ENCODE results near the gene CTSC.
"Not testable (repeated sequence)": the region's sequence is repeated elsewhere in the genome, so short reads cannot be mapped to it uniquely, and the experiment has no call there.

The CTSC gene

DNA sequence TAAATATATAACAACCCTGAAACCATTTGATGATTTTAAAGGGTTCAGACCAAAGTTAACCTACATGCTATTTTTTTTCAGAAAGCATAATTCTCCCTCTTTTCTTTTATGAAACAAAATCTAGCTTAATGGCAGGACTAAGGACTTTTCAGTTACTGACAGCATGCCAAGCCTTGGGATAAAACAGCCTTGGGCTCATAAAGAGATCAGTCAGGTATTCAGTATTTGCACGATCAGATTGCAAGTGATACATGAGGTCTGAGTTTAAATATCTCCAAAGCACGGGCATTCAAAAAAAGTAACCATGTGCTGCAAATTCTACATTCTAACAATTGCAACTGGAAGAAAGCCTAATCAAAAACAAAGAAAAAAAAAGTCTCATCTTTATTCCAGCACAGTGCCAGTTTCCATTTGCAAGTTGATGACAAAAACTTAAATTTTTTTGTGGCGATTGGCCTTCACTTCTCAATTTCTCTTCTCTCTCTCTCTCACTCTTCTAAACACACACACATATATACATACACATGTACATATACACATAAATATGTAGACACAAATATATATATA is 60.1 kb downstream of the CTSC start:
- DNase-seq = no peak

DNA sequence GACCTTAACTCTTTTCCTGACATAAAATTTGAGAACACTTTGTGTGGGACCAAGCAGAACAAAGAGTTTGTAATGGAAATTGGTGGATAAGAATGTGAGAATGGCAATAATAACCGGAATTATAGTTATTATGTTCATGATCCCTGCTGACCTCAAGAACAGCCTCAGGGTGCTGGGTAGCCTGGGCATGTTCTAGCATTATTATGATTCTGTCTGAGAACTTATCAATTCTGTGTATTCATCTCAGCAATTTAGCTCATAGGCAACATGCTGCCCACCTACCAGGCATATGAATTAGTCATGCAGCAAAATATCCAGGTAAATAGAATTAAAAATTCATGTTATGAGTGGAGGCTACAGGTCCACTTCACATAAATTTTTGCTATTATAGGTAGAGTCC is 61.9 kb downstream of the CTSC start:
- no peak for DNase-seq

DNA sequence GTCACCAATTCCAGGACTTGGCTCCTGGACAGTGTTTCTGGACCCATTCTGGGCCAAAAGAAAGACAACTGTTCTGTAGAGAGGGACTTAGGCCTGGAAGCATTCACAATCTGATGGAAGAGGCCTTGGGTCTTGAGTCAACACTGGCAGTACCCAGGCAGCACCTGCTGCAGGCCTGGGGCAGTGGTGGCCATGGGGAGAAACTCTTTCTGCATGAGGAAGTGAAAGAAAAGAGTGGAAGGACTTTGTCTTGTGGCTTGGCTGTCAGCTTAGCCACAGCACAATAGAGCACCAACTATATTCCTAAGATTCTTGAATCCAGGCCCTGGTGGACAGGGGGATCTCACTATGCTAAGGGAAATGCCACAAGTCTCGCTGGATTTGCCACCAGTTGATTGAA is 70.6 kb downstream of the CTSC start:
- DNase-seq = no peak

DNA sequence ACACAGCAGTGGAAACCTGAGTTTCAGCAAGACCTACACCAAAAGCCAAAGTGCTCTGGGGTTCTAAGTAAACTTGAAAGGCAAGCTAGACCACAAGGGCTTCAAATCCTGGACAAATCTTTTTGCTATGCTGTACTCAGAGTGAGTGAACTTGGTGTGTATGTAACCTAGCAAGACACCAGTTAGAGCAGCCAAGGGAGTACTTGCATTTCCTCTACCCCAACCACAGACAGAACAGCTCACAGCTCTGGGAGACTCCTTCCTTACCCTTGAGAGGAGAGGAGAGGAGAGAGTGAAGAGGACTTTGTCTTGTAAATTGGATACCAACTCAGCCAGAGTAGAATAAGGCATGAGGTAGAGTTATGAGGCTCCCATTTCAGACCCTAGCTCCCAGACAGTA is 71.4 kb downstream of the CTSC start:
- DNase-seq = no peak

DNA sequence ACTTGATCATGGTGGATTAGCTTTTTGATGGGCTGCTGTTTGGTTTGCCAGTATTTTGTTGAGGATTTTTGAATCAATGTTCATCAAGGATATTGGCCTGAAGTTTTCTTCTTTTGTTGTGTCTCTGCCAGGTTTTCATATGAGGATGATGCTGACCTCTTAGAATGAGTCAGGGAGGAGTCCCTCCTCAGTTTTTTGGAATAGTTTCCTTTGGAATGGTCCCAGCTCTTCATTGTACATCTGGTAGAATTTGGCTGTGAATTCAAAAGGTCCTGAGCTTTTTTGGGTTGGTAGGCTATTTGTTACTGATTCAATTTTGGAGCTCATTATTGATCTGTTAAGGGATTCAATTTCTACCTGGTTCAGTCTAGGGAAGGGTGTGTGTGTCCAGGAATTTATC is 78.1 kb downstream of the CTSC start:
- no peak for DNase-seq

DNA sequence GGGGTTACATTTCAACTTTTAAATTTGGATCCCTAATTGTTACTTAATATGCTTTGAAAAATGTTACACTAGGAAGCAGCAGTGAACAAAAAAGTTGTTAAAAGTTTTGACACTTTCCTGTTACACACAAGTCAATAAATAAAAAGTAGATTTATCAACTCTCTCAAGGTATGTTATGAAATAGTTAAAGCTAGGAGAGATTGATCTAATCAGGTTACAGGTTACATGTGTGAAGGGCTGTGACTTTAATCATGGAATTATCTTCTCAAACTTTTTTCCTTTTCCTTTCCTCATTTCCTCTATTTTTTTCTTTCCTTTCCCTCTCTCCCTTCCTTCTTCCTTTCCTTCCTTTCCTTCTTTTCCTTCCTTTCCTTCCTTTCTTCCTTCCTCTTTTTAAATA is 85.3 kb downstream of the CTSC start:
- no peak for DNase-seq

DNA sequence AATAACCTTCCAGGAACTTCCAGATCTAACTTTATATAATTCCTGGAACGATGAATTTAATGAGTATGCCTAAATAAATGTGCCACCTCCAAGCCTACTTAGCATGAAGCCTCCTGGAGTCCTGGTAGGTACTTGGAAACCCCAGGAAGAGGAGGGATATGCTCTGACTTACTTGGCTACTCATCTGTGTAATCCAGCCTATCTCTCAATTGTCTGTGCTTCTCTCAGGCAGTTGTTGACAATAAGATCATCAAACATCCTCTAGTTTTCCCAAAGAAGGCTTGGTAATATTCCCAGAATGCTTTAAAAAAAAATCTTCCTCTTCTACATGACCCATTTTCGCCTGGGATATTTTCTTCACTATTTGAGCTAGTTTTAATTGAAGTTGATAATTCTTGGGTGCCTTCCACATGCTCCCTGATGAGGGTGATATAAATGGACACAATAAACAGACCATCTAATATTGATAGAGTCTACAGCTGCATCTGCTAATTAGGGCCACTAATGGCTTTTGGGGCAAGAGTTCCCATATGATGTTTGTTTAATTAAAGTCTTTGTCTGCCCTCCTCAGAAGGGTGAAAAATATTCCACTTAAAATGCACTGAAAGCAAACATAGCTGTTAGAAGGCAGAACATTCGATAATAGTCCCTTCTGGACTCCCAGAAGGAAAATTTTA is 86.8 kb downstream of the CTSC start:
- no peak for DNase-seq

DNA sequence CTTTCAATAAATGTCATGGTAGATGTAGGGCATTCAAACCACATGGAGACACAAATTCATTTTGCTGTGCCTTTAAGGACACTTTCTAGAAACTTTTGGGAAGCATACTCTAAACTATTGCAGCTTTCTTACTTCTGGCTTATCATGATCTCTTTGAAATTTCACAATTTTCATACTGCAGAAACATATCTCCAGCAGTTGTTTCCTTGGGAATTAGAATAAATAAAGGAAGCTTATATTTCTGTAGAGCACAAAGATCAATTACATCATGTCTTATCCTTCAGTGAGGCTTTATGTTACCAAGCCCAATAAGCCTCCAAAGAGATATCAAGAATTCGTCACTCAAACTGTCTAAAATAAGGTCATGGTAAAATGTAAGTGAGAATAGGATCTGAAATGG is 87.8 kb downstream of the CTSC start:
- no peak for DNase-seq

DNA sequence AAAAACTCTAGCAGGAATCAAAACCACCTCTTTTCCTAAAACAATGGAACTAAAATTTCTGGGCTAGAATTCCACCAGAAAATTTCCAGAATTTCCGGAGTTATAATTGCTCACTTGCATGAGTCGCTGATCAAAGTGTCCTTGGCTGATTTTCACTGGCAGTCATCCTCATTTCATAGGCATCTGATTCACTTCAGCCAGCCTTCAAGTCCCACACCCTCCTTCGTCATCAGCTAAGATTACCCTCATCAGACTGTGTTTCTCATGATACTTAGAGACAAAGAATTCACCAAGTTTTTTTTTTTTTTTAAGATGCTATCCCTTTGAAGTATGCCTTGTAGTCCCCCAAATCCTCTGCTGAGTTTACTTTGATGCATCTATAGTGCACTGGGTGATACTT is 90.8 kb downstream of the CTSC start:
- DNase-seq = peak; percentile 9

DNA sequence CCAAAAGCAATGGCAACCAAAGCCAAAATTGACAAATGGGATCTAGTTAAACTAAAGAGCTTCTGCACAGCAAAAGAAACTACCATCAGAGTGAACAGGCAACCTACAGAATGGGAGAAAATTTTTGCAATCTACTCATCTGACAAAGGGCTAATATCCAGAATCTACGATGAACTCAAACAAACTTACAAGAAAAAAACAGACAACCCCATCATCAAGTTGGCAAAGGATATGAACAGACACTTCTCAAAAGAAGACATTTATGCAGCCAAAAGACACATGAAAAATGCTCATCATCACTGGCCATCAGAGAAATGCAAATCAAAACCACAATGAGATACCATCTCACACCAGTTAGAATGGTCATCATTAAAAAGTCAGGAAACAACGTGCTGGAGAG is 92.0 kb downstream of the CTSC start:
- not testable (repeated sequence) for DNase-seq
